ENCODE results near the gene PRKAB2. TPM values are rescaled to one million over a fixed set of nuclear protein-coding genes. Genes with fewer than 3 reads are reported as not detected.

The PRKAB2 gene
- total RNA-seq, 1 donor from 2014 or later: 17.1 TPM

DNA sequence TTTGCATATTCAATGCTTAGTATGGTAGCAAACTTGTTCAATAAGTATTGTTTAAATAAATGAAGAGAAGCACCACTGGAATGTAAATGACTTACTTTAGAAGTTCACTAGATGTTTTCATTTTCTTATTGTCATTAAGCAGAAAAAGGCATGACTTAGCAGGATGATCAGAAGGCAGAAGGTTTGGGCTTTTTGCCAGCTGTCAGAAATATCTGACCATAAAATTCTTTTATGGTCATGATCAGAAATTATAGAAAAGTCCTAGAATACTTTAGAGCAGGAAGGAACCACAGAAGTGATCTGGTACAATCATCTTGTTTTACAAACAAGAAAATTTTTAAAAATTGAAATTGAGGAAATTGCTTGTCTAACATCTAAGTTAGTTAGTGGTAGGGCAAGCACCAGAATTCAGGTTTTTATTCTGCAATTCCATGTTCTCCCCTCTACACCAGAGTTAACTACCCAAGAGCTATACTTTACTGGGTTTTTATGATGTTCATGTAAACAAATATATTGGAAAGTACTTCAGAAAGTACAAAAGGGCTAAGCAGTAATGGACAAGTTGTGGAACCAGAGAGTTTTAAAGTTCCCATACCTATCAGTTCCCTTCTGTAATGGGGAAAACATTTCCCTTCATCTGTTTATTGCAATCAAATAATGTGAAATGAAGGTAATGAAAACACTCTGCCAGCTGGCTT lies 42.7 kb upstream of the PRKAB2 start:
- Histone ChIP-seq H3K4me3 (ENCODE audit: low read depth, low read length) (no peak overlapping the region), H3K36me3 (ENCODE audit: control insufficient read depth, insufficient read depth, low read length) (no peaks in the 10 kb centered on the region), H3K27me3 (ENCODE audit: control insufficient read depth, insufficient read depth, low read length) (no peaks in the 10 kb centered on the region)
- no peak for DNase-seq (ENCODE audit: low read depth)
- TF ChIP-seq, protein P1, sequence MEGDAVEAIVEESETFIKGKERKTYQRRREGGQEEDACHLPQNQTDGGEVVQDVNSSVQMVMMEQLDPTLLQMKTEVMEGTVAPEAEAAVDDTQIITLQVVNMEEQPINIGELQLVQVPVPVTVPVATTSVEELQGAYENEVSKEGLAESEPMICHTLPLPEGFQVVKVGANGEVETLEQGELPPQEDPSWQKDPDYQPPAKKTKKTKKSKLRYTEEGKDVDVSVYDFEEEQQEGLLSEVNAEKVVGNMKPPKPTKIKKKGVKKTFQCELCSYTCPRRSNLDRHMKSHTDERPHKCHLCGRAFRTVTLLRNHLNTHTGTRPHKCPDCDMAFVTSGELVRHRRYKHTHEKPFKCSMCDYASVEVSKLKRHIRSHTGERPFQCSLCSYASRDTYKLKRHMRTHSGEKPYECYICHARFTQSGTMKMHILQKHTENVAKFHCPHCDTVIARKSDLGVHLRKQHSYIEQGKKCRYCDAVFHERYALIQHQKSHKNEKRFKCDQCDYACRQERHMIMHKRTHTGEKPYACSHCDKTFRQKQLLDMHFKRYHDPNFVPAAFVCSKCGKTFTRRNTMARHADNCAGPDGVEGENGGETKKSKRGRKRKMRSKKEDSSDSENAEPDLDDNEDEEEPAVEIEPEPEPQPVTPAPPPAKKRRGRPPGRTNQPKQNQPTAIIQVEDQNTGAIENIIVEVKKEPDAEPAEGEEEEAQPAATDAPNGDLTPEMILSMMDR (IDR thresholded peaks at IDR 0.05; ENCODE audit: insufficient read depth, low read length, poor library complexity, severe bottlenecking): no peak

DNA sequence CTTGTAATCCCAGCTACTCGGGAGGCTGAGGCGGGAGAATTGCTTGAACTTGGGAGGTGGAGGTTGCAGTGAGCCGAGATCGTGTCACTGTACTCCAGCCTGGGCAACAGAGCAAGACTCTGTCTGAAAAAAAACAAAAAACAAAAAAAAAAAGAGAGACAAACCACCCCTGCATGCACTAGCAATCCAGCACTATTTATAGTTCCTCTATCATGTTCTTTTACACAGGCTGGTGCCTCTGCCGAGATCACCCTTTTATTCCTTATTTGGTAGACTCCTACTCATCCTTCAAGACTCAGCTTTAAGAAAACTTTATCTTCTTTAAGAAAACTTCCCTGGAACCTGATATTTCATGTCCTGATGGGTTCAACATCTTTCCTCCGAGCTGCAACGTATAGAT lies 42.1 kb upstream of the PRKAB2 start:
- no peaks in the 10 kb centered on the region for H3K27me3 ChIP-seq (ENCODE audit: control insufficient read depth, insufficient read depth, low read length)
- H3K4me3 ChIP-seq (ENCODE audit: low read depth, low read length): no peak overlapping the region
- TF ChIP-seq, protein P1 (IDR thresholded peaks at IDR 0.05; ENCODE audit: insufficient read depth, low read length, poor library complexity, severe bottlenecking): no peak
- no peak for DNase-seq (ENCODE audit: low read depth)
- H3K36me3 ChIP-seq (ENCODE audit: control insufficient read depth, insufficient read depth, low read length): no peaks in the 10 kb centered on the region

DNA sequence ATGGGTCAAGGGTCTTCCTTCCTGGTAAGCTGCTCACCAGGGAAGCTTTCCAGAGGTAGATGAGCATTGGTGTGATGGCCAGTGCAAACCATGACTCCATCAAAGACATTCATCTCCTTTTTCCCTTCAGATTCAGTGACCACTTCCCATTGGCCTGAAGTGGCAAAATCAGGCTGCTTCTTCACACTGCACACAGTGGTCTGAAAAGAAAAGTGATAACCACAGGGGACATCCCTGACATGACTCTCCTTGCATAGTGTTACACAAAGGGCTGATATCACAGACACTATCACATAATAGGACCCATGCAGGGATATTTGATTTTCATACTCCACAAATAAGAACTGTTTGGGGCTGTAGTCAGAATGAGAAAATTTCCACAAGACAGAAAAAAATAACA lies 41.0 kb upstream of the PRKAB2 start:
- no peak for DNase-seq (ENCODE audit: low read depth)
- H3K4me3 ChIP-seq (ENCODE audit: low read depth, low read length): no peak overlapping the region
- H3K27me3 ChIP-seq (ENCODE audit: control insufficient read depth, insufficient read depth, low read length): no peaks in the 10 kb centered on the region
- TF ChIP-seq, protein P1 (IDR thresholded peaks at IDR 0.05; ENCODE audit: insufficient read depth, low read length, poor library complexity, severe bottlenecking): no peak
- no peaks in the 10 kb centered on the region for H3K36me3 ChIP-seq (ENCODE audit: control insufficient read depth, insufficient read depth, low read length)

DNA sequence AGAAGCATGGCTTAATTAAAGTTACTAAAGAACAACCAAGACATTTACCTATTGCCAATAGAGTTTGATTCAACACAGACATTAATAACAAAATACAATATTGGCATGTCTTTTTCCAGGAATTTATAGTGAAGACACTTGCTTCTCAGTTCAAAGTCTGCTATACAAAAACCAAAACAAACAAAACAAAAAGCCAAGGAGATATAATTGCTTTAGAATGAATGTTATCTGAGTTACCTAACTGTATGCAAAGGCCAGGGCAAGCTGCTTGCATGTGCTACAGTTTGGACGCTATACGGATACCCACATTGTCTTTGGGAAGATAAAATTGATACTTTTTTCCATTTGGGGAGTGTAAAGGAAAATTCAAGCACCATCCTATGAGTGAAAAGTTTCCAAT lies 39.3 kb upstream of the PRKAB2 start:
- H3K4me3 ChIP-seq (ENCODE audit: low read depth, low read length): no peak overlapping the region
- no peak for DNase-seq (ENCODE audit: low read depth)
- H3K36me3 ChIP-seq (ENCODE audit: control insufficient read depth, insufficient read depth, low read length): no peaks in the 10 kb centered on the region
- TF ChIP-seq, protein P1 (IDR thresholded peaks at IDR 0.05; ENCODE audit: insufficient read depth, low read length, poor library complexity, severe bottlenecking): no peak
- no peaks in the 10 kb centered on the region for H3K27me3 ChIP-seq (ENCODE audit: control insufficient read depth, insufficient read depth, low read length)

DNA sequence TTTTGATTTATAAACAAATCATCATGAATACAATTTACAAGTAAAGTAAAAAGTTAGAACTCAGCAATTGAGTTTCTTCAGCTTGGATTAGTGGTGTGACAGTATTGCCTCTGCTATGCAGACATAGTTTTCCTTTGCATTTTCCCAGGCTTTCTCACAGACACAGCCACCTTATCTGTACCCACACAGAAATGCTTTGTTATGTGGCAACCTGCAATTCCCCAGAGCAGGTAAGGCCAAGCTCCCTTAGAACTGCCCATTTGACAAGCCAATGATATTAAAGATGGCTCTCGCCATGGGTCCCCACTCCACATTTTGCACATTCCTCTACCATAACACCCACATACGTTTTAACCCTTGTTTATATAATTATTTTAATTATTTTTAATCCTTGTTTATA lies 38.7 kb upstream of the PRKAB2 start:
- Histone ChIP-seq H3K36me3 (ENCODE audit: control insufficient read depth, insufficient read depth, low read length) (no peaks in the 10 kb centered on the region), H3K4me3 (ENCODE audit: low read depth, low read length) (no peak overlapping the region), H3K27me3 (ENCODE audit: control insufficient read depth, insufficient read depth, low read length) (no peaks in the 10 kb centered on the region)
- no peak for DNase-seq (ENCODE audit: low read depth)
- TF ChIP-seq, protein P1 (IDR thresholded peaks at IDR 0.05; ENCODE audit: insufficient read depth, low read length, poor library complexity, severe bottlenecking): no peak

Data from kidney epithelial cell (primary cell).